ENCODE measurements around the gene BICC1. TPM values are rescaled to one million over a fixed set of nuclear protein-coding genes. Genes with fewer than 3 reads are reported as not detected.

The BICC1 gene
- total and polyA plus RNA-seq, 2 experiments from 2014 or later = 5.8 to 20.4 TPM

- H3K27ac ChIP-seq = no peak overlapping the region
- H3K9me2 ChIP-seq (replicated peaks; ENCODE audit: insufficient read depth) = no peaks in the 10 kb centered on the region
- no peak for DNase-seq (ENCODE audit: low spot score)
- no peak overlapping the region for H3K4me3 ChIP-seq
- no peaks in the 10 kb centered on the region for H3K79me2 ChIP-seq
- H3K9me3 ChIP-seq (ENCODE audit: low read depth) = no peaks in the 10 kb centered on the region
- H3K27me3 ChIP-seq = no peaks in the 10 kb centered on the region
- no peaks in the 10 kb centered on the region for H3K36me3 ChIP-seq (replicated peaks; ENCODE audit: insufficient read depth, low read depth)
- no peak for TF ChIP-seq EZH2phosphoT487 (IDR thresholded peaks at IDR 0.05; ENCODE audit: low read depth, severe bottlenecking, unreplicated experiment)
- no peak for TF ChIP-seq EZH2 (IDR thresholded peaks at IDR 0.05; ENCODE audit: borderline replicate concordance)
- no peak for TF ChIP-seq CTCF (IDR thresholded peaks at IDR 0.05; ENCODE audit: poor library complexity)
- WGBS (ENCODE audit: low lambda C conversion rate, missing lambda C conversion rate) = 38% methylated on average over 2 of the region's 2 CpGs
- peaks cover 16% of the 10 kb centered on the region for H3K4me1 ChIP-seq (ENCODE audit: insufficient read depth)
- H4K20me1 ChIP-seq (ENCODE audit: insufficient read depth, poor library complexity, severe bottlenecking) = no peaks in the 10 kb centered on the region
- no peak overlapping the region for H3K4me2 ChIP-seq
- H2AFZ ChIP-seq = no peak overlapping the region
Measured at GRCh38 chr10:58817201-58817846, 304.7 kb downstream of the BICC1 start.

GRCh38 chr10:58818900-58819299 is 306.2 kb downstream of the BICC1 start:
- Histone ChIP-seq H3K4me2 (no peak overlapping the region), H3K36me3 (replicated peaks; ENCODE audit: insufficient read depth, low read depth) (no peaks in the 10 kb centered on the region), H3K4me3 (no peak overlapping the region), H3K9me2 (replicated peaks; ENCODE audit: insufficient read depth) (no peaks in the 10 kb centered on the region), H4K20me1 (ENCODE audit: insufficient read depth, poor library complexity, severe bottlenecking) (no peaks in the 10 kb centered on the region), H3K9me3 (ENCODE audit: low read depth) (no peaks in the 10 kb centered on the region), H2AFZ (no peak overlapping the region), H3K4me1 (ENCODE audit: insufficient read depth) (peaks cover 10% of the 10 kb centered on the region), H3K27ac (no peak overlapping the region), H3K79me2 (no peaks in the 10 kb centered on the region), H3K27me3 (no peaks in the 10 kb centered on the region)
- peak; percentile 22 for DNase-seq (ENCODE audit: low spot score)
- TF ChIP-seq EZH2phosphoT487 (IDR thresholded peaks at IDR 0.05; ENCODE audit: low read depth, severe bottlenecking, unreplicated experiment) (no peak), CTCF (IDR thresholded peaks at IDR 0.05; ENCODE audit: poor library complexity) (peak; percentile 19), EZH2 (IDR thresholded peaks at IDR 0.05; ENCODE audit: borderline replicate concordance) (no peak)
- 39% methylated on average over 1 of the region's 1 CpG for WGBS (ENCODE audit: low lambda C conversion rate, missing lambda C conversion rate)

GRCh38 chr10:58820386-58820785 is 307.7 kb downstream of the BICC1 start:
- no peak overlapping the region for H3K4me2 ChIP-seq

More at GRCh38 chr10:58820386-58820785, 307.7 kb downstream of the BICC1 start:
- no peaks in the 10 kb centered on the region for H3K9me3 ChIP-seq (ENCODE audit: low read depth)
- H3K4me1 ChIP-seq (ENCODE audit: insufficient read depth) = peaks cover 10% of the 10 kb centered on the region
- no peak overlapping the region for H2AFZ ChIP-seq
- peak overlapping the region; percentile 9 for H3K27ac ChIP-seq
- TF ChIP-seq EZH2 (IDR thresholded peaks at IDR 0.05; ENCODE audit: borderline replicate concordance) (no peak), CTCF (IDR thresholded peaks at IDR 0.05; ENCODE audit: poor library complexity) (no peak), EZH2phosphoT487 (IDR thresholded peaks at IDR 0.05; ENCODE audit: low read depth, severe bottlenecking, unreplicated experiment) (no peak)
- WGBS (ENCODE audit: low lambda C conversion rate, missing lambda C conversion rate) = 97% methylated on average over 1 of the region's 1 CpG
- H4K20me1 ChIP-seq (ENCODE audit: insufficient read depth, poor library complexity, severe bottlenecking) = no peaks in the 10 kb centered on the region
- no peaks in the 10 kb centered on the region for H3K79me2 ChIP-seq
- H3K9me2 ChIP-seq (replicated peaks; ENCODE audit: insufficient read depth) = no peaks in the 10 kb centered on the region
- DNase-seq (ENCODE audit: low spot score) = no peak
- no peaks in the 10 kb centered on the region for H3K36me3 ChIP-seq (replicated peaks; ENCODE audit: insufficient read depth, low read depth)
- H3K27me3 ChIP-seq = no peaks in the 10 kb centered on the region
- H3K4me3 ChIP-seq = no peak overlapping the region
